WTC11 (cell line): ENCODE data around the gene SLC26A5. TPM values are rescaled to one million over a fixed set of nuclear protein-coding genes. Genes with fewer than 3 reads are reported as not detected.

Source experiments
- ATAC-seq: fragments of 200-7000 bp; cut with Tn5 transposase; 2 replicates; pipeline ENCODE4 v1.10.0; 2021; ENCODE audit warnings: mild to moderate bottlenecking, moderate library complexity
- CTCF ChIA-PET: fragments of 300-600 bp; sonication (Branson Sonifier 250); formaldehyde crosslinking; loops from one replicate; lab custom pipeline; 2021; ENCODE audit warnings: antibody characterized with exemption; lab: Charles Lee
- POLR2A ChIA-PET: fragments of 350-600 bp; sonication (Branson Sonifier 250); formaldehyde crosslinking; loops from one replicate; lab custom pipeline; 2021; ENCODE audit warnings: antibody characterized with exemption; lab: Charles Lee
- DNase-seq: peaks from one replicate; pipeline ENCODE4 v3.0.0; 2021; ENCODE audit warnings: low spot score
- H3K27ac Mint-ChIP-seq: 2 replicates; pipeline ENCODE4 v1.8.0; 2021; ENCODE audit warnings: mixed read lengths
- H3K27me3 Mint-ChIP-seq: 2 replicates; pipeline ENCODE4 v1.8.0; 2021; ENCODE audit warnings: low read depth, mild to moderate bottlenecking, moderate library complexity, mixed read lengths
- H3K36me3 Mint-ChIP-seq: 2 replicates; pipeline ENCODE4 v1.8.0; 2021; ENCODE audit warnings: mixed read lengths
- H3K4me1 Mint-ChIP-seq: 2 replicates; pipeline ENCODE4 v1.8.0; 2022; ENCODE audit warnings: mixed read lengths
- H3K4me3 Mint-ChIP-seq: 2 replicates; pipeline ENCODE4 v1.8.0; 2021; ENCODE audit warnings: mild to moderate bottlenecking, moderate library complexity, mixed read lengths
- H3K9me3 Mint-ChIP-seq: 2 replicates; pipeline ENCODE4 v1.8.0; 2021; ENCODE audit warnings: mixed read lengths
- AFF4 ChIP-seq: sonication (generic); formaldehyde crosslinking; IDR thresholded peaks from 2 replicates; pipeline ENCODE4 v1.8.1; 2023; ENCODE audit warnings: mild to moderate bottlenecking, missing genetic modification reagents, borderline replicate concordance
- ATF6 ChIP-seq: sonication (generic); formaldehyde crosslinking; IDR thresholded peaks from 2 replicates; pipeline ENCODE4 v1.8.1; 2023; ENCODE audit warnings: mild to moderate bottlenecking, missing genetic modification reagents
- CDX4 ChIP-seq: fragments of 250-450 bp; sonication (Bioruptor Pico); IDR thresholded peaks from 2 replicates; pipeline ENCODE4 v1.9.0; 2021; ENCODE audit warnings: moderate library complexity, mild to moderate bottlenecking, inconsistent platforms, borderline replicate concordance
- ELF4 ChIP-seq: sonication (generic); formaldehyde crosslinking; IDR thresholded peaks from 2 replicates; pipeline ENCODE4 v1.8.1; 2022; ENCODE audit warnings: low read depth, mild to moderate bottlenecking, moderate library complexity, missing genetic modification reagents
- ESRRA ChIP-seq: sonication (generic); formaldehyde crosslinking; IDR thresholded peaks from 2 replicates; pipeline ENCODE4 v1.8.1; 2022; ENCODE audit warnings: mild to moderate bottlenecking, missing genetic modification reagents, borderline replicate concordance
- ETV6 ChIP-seq: sonication (generic); formaldehyde crosslinking; IDR thresholded peaks from 2 replicates; pipeline ENCODE4 v1.8.1; 2022; ENCODE audit warnings: mild to moderate bottlenecking, missing genetic modification reagents
- FOXP1 ChIP-seq: sonication (generic); formaldehyde crosslinking; IDR thresholded peaks from 2 replicates; pipeline ENCODE4 v1.8.0; 2022; ENCODE audit warnings: missing genetic modification reagents, mild to moderate bottlenecking, moderate library complexity, borderline replicate concordance
- HMGA2 ChIP-seq: fragments of 250-450 bp; sonication (Bioruptor Pico); IDR thresholded peaks from 2 replicates; pipeline ENCODE4 v1.4.0; 2021; ENCODE audit warnings: mild to moderate bottlenecking, moderate library complexity
- JUN ChIP-seq: sonication (generic); formaldehyde crosslinking; IDR thresholded peaks from 2 replicates; pipeline ENCODE4 v1.8.0; 2023; ENCODE audit warnings: mild to moderate bottlenecking, missing genetic modification reagents
- MAX ChIP-seq: sonication (generic); formaldehyde crosslinking; IDR thresholded peaks from 2 replicates; pipeline ENCODE4 v1.8.0; 2022; ENCODE audit warnings: mild to moderate bottlenecking, missing genetic modification reagents
- MLX ChIP-seq: sonication (generic); formaldehyde crosslinking; IDR thresholded peaks from 2 replicates; pipeline ENCODE4 v1.8.1; 2023; ENCODE audit warnings: mild to moderate bottlenecking, missing genetic modification reagents, moderate library complexity
- MXD4 ChIP-seq: fragments of 250-450 bp; sonication (Bioruptor Pico); IDR thresholded peaks from 2 replicates; pipeline ENCODE4 v1.8.0; 2021; ENCODE audit warnings: mild to moderate bottlenecking, moderate library complexity, borderline replicate concordance
- NR1H2 ChIP-seq: sonication (generic); formaldehyde crosslinking; IDR thresholded peaks from 2 replicates; pipeline ENCODE4 v1.9.0; 2021; ENCODE audit warnings: mild to moderate bottlenecking, moderate library complexity, missing genetic modification reagents
- OVOL2 ChIP-seq: fragments of 250-450 bp; sonication (Bioruptor Pico); IDR thresholded peaks from 2 replicates; pipeline ENCODE4 v1.9.0; 2021; ENCODE audit warnings: mild to moderate bottlenecking, borderline replicate concordance
- PRRX2 ChIP-seq: fragments of 250-450 bp; sonication (Bioruptor Pico); IDR thresholded peaks from 2 replicates; pipeline ENCODE4 v1.8.0; 2021; ENCODE audit warnings: mild to moderate bottlenecking
- ZNF138 ChIP-seq: sonication (generic); formaldehyde crosslinking; conservative IDR thresholded peaks from 2 replicates; pipeline ENCODE4 v1.8.1; 2022; ENCODE audit warnings: mild to moderate bottlenecking, moderate library complexity, missing genetic modification reagents
- ZNF219 ChIP-seq: sonication (generic); formaldehyde crosslinking; IDR thresholded peaks from 2 replicates; pipeline ENCODE4 v1.8.0; 2023; ENCODE audit warnings: missing genetic modification reagents, mild to moderate bottlenecking, borderline replicate concordance
- ZNF396 ChIP-seq: fragments of 250-450 bp; sonication (Bioruptor Pico); IDR thresholded peaks from 2 replicates; pipeline ENCODE4 v1.8.0; 2021; ENCODE audit warnings: mild to moderate bottlenecking, moderate library complexity, borderline replicate concordance
- total RNA-seq: library from RNA; stranded (reverse); gene quantifications from 3 replicates; pipeline ENCODE4 v1.2.3, GENCODE V29; 2021

SLC26A5 gene
- total RNA-seq, 1 experiment from 2014 or later: 0.15 TPM

GRCh38 chr7:103387242-103387641 lies 58.8 kb downstream of the SLC26A5 start:
- Mint-ChIP-seq H3K4me3 (no peak overlapping the region), H3K27ac (no peak overlapping the region), H3K36me3 (no peaks in the 10 kb centered on the region), H3K4me1 (no peaks in the 10 kb centered on the region), H3K27me3 (no peaks in the 10 kb centered on the region), H3K9me3 (no peaks in the 10 kb centered on the region)
- ATAC-seq (no peak), DNase-seq (no peak)
- ChIA-PET POLR2A (no interaction called here), CTCF (no interaction called here)
- TF ChIP-seq FOXP1 (CRISPR knock-in tag) (no peak), ZNF396 (CRISPR knock-in tag) (no peak), JUN (CRISPR knock-in tag) (no peak), MAX (CRISPR knock-in tag) (no peak)

- POLR2A ChIA-PET: no interaction called here
- H3K36me3 Mint-ChIP-seq: no peaks in the 10 kb centered on the region
- H3K9me3 Mint-ChIP-seq: no peaks in the 10 kb centered on the region
- H3K4me3 Mint-ChIP-seq: no peak overlapping the region
- H3K27me3 Mint-ChIP-seq: no peaks in the 10 kb centered on the region
- no peak for ATAC-seq
- no peak for TF ChIP-seq ZNF219 (CRISPR knock-in tag)
- no peak for TF ChIP-seq CDX4 (CRISPR knock-in tag)
- TF ChIP-seq ELF4 (CRISPR knock-in tag): no peak
- TF ChIP-seq MXD4 (CRISPR knock-in tag): no peak
- no peak for TF ChIP-seq ETV6
- TF ChIP-seq HMGA2 (CRISPR knock-in tag): no peak
- no peak for TF ChIP-seq NR1H2 (CRISPR knock-in tag)
- no peak for TF ChIP-seq PRRX2 (CRISPR knock-in tag)
- TF ChIP-seq ESRRA (CRISPR knock-in tag): no peak
- TF ChIP-seq MLX: no peak
- TF ChIP-seq ZNF138: no peak
- no peak for TF ChIP-seq AFF4 (CRISPR knock-in tag)
- TF ChIP-seq OVOL2: no peak
- no peak for TF ChIP-seq ATF6 (CRISPR knock-in tag)
- no peak overlapping the region for H3K27ac Mint-ChIP-seq
- H3K4me1 Mint-ChIP-seq: no peaks in the 10 kb centered on the region
- CTCF ChIA-PET: no interaction called here
- no peak for DNase-seq
Measured at GRCh38 chr7:103382032-103382402, 64.0 kb downstream of the SLC26A5 start.
